ACHN (cell line): ENCODE measurements around the gene CNPY2.
"Not testable (repeated sequence)": the region's sequence is repeated elsewhere in the genome, so short reads cannot be mapped to it uniquely, and the experiment has no call there.

Experiments
- DNase-seq: peaks from one replicate; pipeline ENCODE4 v3.0.0-alpha.2; 2015
- in situ Hi-C: cut with HindIII; loops from 2 replicates; pipeline ENCODE4 v1.10.0; 2017; ENCODE audit warnings: low sequenced_read_pairs, low pct_ligation_motif_present, low pct_unique_long_range_greater_than_20kb

Gene CNPY2

GRCh38 chr12:56267443-56268071 lies 48.2 kb downstream of the CNPY2 start:
- in situ Hi-C loops: no loop called here
- DNase-seq: no peak

GRCh38 chr12:56266693-56267442 lies 48.9 kb downstream of the CNPY2 start, which contains the start of gene COQ10A:
TSS of gene COQ10A (plus strand) at chr12:56266942. CDS start at chr12:56267119, 177 bp downstream.
- peak; percentile 97 for DNase-seq
- in situ Hi-C loops: no loop called here

GRCh38 chr12:56266068-56266692 lies 49.6 kb downstream of the CNPY2 start:
- in situ Hi-C loops, DNase-seq: not testable (repeated sequence)

GRCh38 chr12:56262955-56263354 lies 52.8 kb downstream of the CNPY2 start:
- in situ Hi-C loops, DNase-seq: not testable (repeated sequence)

GRCh38 chr12:56261503-56262232 lies 54.1 kb downstream of the CNPY2 start:
- in situ Hi-C loops: no loop called here
- peak; percentile 96 for DNase-seq

- DNase-seq: no peak
- in situ Hi-C loops: no loop called here
Measured at GRCh38 chr12:56260921-56261320, 54.9 kb downstream of the CNPY2 start.

- DNase-seq: no peak
- in situ Hi-C loops: no loop called here
Measured at GRCh38 chr12:56260380-56260779, 55.4 kb downstream of the CNPY2 start.
